ENCODE measurements around the gene COA1.

GRCh38 chr7:43674559-43675436, 54.5 kb downstream of the COA1 start:
- TF ChIP-seq, protein P1, sequence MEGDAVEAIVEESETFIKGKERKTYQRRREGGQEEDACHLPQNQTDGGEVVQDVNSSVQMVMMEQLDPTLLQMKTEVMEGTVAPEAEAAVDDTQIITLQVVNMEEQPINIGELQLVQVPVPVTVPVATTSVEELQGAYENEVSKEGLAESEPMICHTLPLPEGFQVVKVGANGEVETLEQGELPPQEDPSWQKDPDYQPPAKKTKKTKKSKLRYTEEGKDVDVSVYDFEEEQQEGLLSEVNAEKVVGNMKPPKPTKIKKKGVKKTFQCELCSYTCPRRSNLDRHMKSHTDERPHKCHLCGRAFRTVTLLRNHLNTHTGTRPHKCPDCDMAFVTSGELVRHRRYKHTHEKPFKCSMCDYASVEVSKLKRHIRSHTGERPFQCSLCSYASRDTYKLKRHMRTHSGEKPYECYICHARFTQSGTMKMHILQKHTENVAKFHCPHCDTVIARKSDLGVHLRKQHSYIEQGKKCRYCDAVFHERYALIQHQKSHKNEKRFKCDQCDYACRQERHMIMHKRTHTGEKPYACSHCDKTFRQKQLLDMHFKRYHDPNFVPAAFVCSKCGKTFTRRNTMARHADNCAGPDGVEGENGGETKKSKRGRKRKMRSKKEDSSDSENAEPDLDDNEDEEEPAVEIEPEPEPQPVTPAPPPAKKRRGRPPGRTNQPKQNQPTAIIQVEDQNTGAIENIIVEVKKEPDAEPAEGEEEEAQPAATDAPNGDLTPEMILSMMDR (conservative IDR thresholded peaks at IDR 0.05): no peak
- no peak for TF ChIP-seq EZH2 (IDR thresholded peaks at IDR 0.05; ENCODE audit: low read depth)
